ENCODE results near the gene ASMTL.
"Not testable (repeated sequence)": the region's sequence is repeated elsewhere in the genome, so short reads cannot be mapped to it uniquely, and the experiment has no call there.

The ASMTL gene

GRCh38 chrX:1433646-1434357 is 18.9 kb downstream of the ASMTL start:
- DNase-seq, result no peak

GRCh38 chrX:1430451-1430850 is 22.3 kb downstream of the ASMTL start:
- DNase-seq, result no peak

- no peak for DNase-seq
Measured at GRCh38 chrX:1427756-1428155, 25.0 kb downstream of the ASMTL start.

DNA sequence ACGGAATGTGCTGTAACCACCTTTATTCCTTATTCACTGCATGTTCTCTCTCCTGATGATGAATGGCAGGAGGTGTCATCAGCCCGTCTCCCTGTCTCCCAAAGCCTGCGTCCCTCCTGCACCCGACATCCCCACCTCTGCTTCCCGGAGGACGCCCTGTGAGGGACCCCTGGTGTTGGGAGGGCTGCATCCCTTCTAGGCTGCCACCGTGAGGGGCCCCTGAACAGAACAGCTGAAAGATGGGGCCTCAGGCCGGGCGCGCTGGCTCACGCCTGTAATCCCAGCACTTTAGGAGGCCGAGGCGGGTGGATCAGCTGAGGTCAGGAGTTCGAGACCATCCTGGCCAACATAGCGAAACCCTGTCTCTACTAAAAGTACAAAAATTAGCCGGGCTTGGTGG is 26.4 kb downstream of the ASMTL start:
- DNase-seq, result not testable (repeated sequence)

- no peak for DNase-seq
Measured at GRCh38 chrX:1425381-1425780, 27.3 kb downstream of the ASMTL start.

DNA sequence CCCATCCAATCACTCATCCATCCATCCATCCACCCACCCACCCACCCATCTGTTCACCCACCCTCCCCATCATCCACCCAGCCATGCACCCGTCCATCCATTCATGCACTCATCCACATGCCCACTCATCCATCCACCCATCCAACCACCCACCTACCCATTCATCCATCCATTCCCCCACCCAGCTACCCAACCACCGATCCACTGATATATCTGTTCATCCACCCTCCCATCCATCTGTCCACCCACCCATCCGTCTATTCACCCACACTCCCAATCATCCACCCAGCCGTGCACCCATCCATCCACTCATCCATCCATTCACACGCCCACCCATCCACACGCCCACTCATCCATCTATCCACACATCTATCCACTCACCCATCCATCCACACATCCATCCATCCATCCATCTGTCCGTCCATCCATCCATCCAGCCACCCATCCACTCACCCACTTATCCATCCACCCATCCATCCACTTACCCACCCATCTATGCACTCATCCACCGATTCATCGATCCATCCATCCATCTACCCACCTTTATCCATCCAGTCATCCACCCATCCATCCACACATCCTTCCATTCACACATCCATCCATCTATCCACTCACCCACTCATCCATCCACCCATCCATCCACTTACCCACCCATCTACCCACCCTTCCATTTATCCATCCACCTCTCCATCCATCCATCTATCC is 28.4 kb downstream of the ASMTL start:
- no peak for DNase-seq

- DNase-seq, result no peak
Measured at GRCh38 chrX:1423215-1423614, 29.5 kb downstream of the ASMTL start.

GRCh38 chrX:1422135-1422465 is 30.6 kb downstream of the ASMTL start:
- DNase-seq, result no peak

GRCh38 chrX:1421433-1422134 is 31.1 kb downstream of the ASMTL start:
- DNase-seq, result no peak

DNA sequence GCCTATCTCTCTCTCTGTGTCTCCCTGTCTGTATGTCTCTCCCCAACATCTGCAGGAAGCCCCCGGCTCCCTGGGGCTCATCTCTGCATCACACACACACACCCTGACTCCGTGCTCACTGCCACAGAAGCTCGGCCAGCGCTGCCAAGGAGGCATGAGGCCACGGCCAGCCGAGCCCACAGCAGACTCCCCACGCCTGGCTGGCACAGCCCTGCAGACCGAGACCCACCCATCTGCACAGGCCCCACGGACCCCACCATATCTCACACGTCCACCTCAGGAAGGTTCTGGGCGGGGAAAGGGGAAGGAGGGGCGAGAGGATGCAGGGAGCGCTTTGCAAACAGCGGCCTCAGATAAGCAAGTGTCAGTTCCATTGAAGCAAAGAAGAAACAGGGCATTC is 32.3 kb downstream of the ASMTL start:
- no peak for DNase-seq

GRCh38 chrX:1419545-1420355 is 33.0 kb downstream of the ASMTL start:
- DNase-seq, result no peak

DNA sequence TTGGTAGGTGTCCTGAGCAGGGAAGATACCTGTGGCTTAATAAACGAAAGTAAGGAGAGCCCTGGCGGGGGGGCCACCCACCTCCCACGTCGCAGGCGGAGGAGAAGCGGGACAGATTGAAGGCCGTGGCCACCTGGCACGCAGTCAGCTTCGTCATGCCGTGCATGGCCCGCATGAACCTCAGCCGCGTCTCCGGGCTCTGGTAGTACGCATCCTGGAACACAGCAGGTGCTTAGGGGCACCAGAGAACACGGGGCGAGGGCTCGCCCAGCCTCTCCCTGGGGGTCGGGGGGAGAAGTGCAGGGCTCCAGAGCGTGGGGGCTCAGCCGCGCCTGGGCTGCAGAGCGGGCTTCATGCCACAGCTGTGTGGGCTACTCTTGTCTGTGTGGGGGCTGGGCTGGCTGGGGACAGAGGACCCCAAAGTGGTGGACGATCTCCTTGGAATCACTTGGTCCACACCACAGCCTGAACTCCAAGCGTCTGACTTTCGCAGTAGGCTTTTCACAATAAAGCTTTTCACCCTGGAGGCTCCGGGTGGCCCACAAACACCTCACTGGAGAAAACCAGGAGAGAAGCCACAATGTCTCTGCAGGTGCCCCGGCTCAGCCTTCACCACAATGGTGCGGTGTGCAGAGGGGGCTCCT is 33.7 kb downstream of the ASMTL start:
- DNase-seq, result no peak

DNA sequence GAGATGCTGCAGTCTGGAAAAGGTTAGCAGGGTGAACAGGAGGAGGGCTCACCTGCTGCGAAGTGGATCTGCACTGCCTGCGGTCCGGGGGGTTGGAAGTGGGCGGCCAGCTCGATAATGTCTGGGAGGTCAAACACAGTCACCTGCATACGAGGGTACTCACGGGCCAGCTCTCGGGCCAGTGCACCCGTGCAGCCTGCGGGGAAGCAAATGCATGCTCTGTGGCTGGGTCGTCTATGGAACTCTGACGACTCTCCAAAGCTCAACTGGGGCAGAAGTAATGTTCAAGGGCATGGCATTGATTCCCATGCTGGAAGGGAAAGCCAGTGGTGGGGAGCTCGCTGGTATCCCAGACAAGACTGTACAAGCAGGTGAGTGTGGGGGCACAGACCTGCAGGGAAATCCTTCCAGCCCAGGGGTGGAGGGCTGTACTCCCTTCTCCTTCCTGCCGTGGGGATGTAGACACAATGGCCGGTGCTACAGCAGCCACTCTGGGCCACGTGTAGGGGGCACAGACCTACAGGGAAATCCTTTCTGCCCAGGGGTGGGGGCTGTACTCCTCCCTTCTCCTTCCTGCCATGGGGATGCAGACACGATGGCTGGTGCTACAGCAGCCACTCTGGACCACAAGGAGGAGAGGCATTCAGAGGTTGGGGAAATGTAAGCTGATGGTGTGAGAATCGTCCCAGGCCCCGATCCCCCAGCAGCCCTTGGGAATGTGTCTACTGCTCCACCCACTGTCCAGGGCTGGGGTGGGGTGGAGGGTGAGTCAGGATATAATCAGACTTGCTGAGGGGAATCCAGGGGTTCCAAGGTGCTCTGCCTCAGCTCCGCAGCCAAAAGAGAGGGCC is 34.6 kb downstream of the ASMTL start:
- no peak for DNase-seq

GRCh38 chrX:1416965-1417760 is 35.5 kb downstream of the ASMTL start:
- DNase-seq, result no peak

GRCh38 chrX:1416327-1416784 is 36.4 kb downstream of the ASMTL start:
- DNase-seq, result no peak

DNA sequence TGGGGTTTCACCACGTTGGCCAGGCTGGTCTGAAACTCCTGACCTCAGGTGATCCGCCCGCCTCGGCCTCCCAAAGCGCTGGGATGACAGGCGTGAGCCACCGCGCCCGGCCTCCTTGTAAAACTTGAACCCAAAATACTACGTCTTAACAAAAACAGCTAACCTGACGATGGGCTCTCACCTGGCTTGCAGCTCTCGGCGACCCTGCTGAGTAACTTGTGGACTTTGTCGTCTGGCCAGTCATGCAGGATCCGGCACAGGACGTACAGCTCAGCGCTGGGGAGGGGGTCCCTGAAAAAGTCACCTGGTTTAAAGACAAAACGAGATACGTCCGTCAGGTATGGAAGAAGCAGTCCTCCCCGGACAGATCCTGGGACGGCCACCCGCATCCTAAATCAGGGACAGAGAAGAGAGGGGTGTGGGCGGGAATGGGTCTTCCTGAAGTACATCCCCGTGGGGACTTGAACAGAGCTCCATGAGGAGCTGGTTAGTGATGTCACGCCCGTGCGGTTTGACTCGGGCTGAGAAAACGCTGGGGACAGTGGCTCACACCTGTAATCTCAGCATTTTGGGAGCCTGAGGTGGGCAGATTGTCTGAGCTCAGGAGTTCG is 40.1 kb downstream of the ASMTL start:
- no peak for DNase-seq

DNA sequence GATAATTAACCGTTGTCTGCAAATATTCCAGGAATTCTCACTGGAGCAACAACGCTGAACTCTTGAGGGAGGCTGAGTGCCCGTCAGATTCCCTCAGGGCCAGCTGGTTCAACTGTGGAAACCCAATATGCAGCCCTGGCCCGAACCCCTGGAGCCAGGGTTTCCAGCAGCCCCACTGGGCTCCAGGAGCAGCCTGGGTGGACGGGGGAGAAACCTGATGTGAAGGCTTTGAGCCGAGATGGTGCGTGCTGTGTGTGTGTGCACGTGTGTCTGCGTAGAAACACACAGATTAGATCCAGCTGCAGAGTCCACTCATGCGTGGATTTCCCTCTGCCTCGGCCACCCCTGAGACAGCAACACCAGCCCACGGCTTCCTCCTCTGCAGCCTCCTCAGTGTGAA is 41.4 kb downstream of the ASMTL start:
- no peak for DNase-seq

GRCh38 chrX:1407035-1407434 is 45.7 kb downstream of the ASMTL start:
- no peak for DNase-seq

GRCh38 chrX:1405769-1406168 is 46.9 kb downstream of the ASMTL start:
- not testable (repeated sequence) for DNase-seq

DNA sequence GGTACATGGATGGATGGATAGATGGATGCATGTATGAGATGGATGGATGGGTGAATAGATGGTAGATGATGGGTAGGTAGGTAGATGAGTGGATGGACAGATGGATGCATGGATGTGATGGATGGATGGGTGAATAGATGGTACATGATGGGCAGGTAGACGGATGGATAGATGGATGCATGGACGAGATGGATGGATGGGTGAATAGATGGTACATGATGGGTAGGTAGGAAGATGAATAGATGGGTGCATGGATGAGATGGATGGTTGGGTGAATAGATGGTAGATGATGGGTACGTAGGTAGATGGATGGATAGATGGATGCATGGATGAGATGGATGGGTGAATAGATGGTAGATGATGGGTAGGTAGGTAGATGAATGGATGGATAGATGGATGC is 48.8 kb downstream of the ASMTL start:
- DNase-seq, result not testable (repeated sequence)

Data from activated CD4-positive, CD25-positive, alpha-beta regulatory T cell (primary cell).